K562 (cell line): ENCODE results near the gene CALM3. TPM values are rescaled to one million over a fixed set of nuclear protein-coding genes. Genes with fewer than 3 reads are reported as not detected.

Experiments used
- CBX5 ChIP-seq: IDR thresholded peaks from 2 replicates; pipeline ENCODE4 v1.6.1; 2014; ENCODE audit warnings: low read depth, borderline replicate concordance
- FOS ChIP-seq: IDR thresholded peaks from 3 replicates; pipeline ENCODE4 v1.6.1; 2011; ENCODE audit not compliant: insufficient read length; ENCODE audit errors: extremely low read depth
- JUNB ChIP-seq: fragments of 450-650 bp; formaldehyde crosslinking; conservative IDR thresholded peaks from 2 replicates; pipeline ENCODE4 v1.4.0; 2020; ENCODE audit warnings: mild to moderate bottlenecking
- MED1 ChIP-seq: sonication (generic); formaldehyde crosslinking; IDR thresholded peaks from 2 replicates; pipeline ENCODE4 v1.8.1; 2023; ENCODE audit warnings: missing genetic modification reagents, borderline replicate concordance
- NFE2 ChIP-seq: IDR thresholded peaks from 2 replicates; pipeline ENCODE4 v1.6.1; 2014; ENCODE audit warnings: antibody characterized with exemption, low read depth
- RB1 ChIP-seq: fragments of 450-650 bp; IDR thresholded peaks from 2 replicates; pipeline ENCODE4 v1.6.1; 2017; ENCODE audit warnings: low read depth, mild to moderate bottlenecking
- SRSF3 ChIP-seq: fragments of 200-400 bp; formaldehyde crosslinking; IDR thresholded peaks from 2 replicates; pipeline ENCODE4 v1.6.1; 2016; ENCODE audit warnings: mild to moderate bottlenecking, low read length, moderate library complexity; ENCODE audit not compliant: insufficient read depth
- TAF7 ChIP-seq: fragments of 450-650 bp; IDR thresholded peaks from 2 replicates; pipeline ENCODE4 v1.6.1; 2016; ENCODE audit warnings: missing genetic modification characterization, missing compliant biosample characterization
- U2AF1 ChIP-seq: fragments of 200-400 bp; formaldehyde crosslinking; optimal IDR thresholded peaks from 2 replicates; pipeline ENCODE3; 2017; ENCODE audit warnings: mild to moderate bottlenecking, low read depth, low read length, moderate library complexity
- ZBTB5 ChIP-seq: fragments of 450-650 bp; IDR thresholded peaks from 2 replicates; pipeline ENCODE4 v1.6.1; 2017; ENCODE audit warnings: antibody characterized with exemption
- ZNF12 ChIP-seq: sonication (generic); formaldehyde crosslinking; IDR thresholded peaks from 2 replicates; pipeline ENCODE4 v1.4.0; 2020; ENCODE audit warnings: mild to moderate bottlenecking, missing genetic modification reagents
- ZNF707 ChIP-seq: fragments of 250-450 bp; sonication (Bioruptor Pico); conservative IDR thresholded peaks from 2 replicates; pipeline ENCODE4 v1.8.0; 2022; ENCODE audit warnings: inconsistent platforms, mild to moderate bottlenecking, moderate library complexity
- polyA plus RNA-seq, 8 experiments: library from polyadenylated mRNA; depleted of rRNA in 4 of 8; stranded (reverse) in 5 of 8; unstranded in 3 of 8; fragments of >200 nt; fragmentation: Nextera tagmentation in 2 of 8; fragmentation: Illumina TruSeq in 1 of 8; extraction: Ambion mirVana in 2 of 8; extraction: Trizol in 1 of 8; gene quantifications; 2 replicates each; pipeline versions ENCODE4 v1.2.1 to v1.2.3, GENCODE V29; 2011 to 2014; ENCODE audit warnings: inconsistent platforms in 1 of 8, missing spikeins in 1 of 8
- total RNA-seq, 7 experiments: library from RNA; depleted of rRNA in 6 of 7; stranded (reverse); fragments of >200 nt in 6 of 7; fragmentation: Illumina TruSeq in 2 of 7; extraction: Trizol in 2 of 7; gene quantifications; 2 replicates each; pipeline versions ENCODE4 v1.2.1 to v1.2.3, GENCODE V29; 2011 to 2021; ENCODE audit warnings: low replicate concordance in 1 of 7
- TF ChIP-seq, protein P1 (sequence below): sonication (generic); formaldehyde crosslinking; IDR thresholded peaks from 2 replicates; pipeline ENCODE4 v1.8.1; 2023; ENCODE audit warnings: mild to moderate bottlenecking, missing genetic modification reagents
- TF ChIP-seq, protein P2 (sequence below): fragments of 200-800 bp; sonication (Bioruptor generic); IDR thresholded peaks from 2 replicates; pipeline ENCODE4 v1.6.1; 2016; ENCODE audit warnings: missing genetic modification characterization, missing compliant biosample characterization
- TF ChIP-seq, protein P3 (sequence below): fragments of 250-450 bp; sonication (Bioruptor Pico); IDR thresholded peaks from 2 replicates; pipeline ENCODE4 v1.4.0; 2020; ENCODE audit warnings: mild to moderate bottlenecking

CALM3 gene
- total and polyA plus RNA-seq, 9 of the 15 experiments (the other 6 are each of a cell fraction or from before 2014, with no cell fraction given), result 34.6 to 350 (median 156) TPM

GRCh38 chr19:46600384-46601317 is 479 bp upstream of the CALM3 start (continued):
- TF ChIP-seq ZBTB5 (no peak), ZNF707 (CRISPR knock-in tag) (peak; percentile 72; the same call in 1 of the 2 replicates), JUNB (CRISPR knock-in tag) (no peak), RB1 (peak; percentile 98), TAF7 (tag) (peak; percentile 66; the same call in 1 of the 2 replicates), SRSF3 (no peak), MED1 (no peak), NFE2 (no peak), ZNF12 (CRISPR knock-in tag) (no peak), U2AF1 (peak; percentile 97), CBX5 (no peak), FOS (peak; percentile 71)
- TF ChIP-seq, protein P1, sequence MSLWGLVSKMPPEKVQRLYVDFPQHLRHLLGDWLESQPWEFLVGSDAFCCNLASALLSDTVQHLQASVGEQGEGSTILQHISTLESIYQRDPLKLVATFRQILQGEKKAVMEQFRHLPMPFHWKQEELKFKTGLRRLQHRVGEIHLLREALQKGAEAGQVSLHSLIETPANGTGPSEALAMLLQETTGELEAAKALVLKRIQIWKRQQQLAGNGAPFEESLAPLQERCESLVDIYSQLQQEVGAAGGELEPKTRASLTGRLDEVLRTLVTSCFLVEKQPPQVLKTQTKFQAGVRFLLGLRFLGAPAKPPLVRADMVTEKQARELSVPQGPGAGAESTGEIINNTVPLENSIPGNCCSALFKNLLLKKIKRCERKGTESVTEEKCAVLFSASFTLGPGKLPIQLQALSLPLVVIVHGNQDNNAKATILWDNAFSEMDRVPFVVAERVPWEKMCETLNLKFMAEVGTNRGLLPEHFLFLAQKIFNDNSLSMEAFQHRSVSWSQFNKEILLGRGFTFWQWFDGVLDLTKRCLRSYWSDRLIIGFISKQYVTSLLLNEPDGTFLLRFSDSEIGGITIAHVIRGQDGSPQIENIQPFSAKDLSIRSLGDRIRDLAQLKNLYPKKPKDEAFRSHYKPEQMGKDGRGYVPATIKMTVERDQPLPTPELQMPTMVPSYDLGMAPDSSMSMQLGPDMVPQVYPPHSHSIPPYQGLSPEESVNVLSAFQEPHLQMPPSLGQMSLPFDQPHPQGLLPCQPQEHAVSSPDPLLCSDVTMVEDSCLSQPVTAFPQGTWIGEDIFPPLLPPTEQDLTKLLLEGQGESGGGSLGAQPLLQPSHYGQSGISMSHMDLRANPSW (CRISPR knock-in tag), result no peak
- TF ChIP-seq, protein P2, sequence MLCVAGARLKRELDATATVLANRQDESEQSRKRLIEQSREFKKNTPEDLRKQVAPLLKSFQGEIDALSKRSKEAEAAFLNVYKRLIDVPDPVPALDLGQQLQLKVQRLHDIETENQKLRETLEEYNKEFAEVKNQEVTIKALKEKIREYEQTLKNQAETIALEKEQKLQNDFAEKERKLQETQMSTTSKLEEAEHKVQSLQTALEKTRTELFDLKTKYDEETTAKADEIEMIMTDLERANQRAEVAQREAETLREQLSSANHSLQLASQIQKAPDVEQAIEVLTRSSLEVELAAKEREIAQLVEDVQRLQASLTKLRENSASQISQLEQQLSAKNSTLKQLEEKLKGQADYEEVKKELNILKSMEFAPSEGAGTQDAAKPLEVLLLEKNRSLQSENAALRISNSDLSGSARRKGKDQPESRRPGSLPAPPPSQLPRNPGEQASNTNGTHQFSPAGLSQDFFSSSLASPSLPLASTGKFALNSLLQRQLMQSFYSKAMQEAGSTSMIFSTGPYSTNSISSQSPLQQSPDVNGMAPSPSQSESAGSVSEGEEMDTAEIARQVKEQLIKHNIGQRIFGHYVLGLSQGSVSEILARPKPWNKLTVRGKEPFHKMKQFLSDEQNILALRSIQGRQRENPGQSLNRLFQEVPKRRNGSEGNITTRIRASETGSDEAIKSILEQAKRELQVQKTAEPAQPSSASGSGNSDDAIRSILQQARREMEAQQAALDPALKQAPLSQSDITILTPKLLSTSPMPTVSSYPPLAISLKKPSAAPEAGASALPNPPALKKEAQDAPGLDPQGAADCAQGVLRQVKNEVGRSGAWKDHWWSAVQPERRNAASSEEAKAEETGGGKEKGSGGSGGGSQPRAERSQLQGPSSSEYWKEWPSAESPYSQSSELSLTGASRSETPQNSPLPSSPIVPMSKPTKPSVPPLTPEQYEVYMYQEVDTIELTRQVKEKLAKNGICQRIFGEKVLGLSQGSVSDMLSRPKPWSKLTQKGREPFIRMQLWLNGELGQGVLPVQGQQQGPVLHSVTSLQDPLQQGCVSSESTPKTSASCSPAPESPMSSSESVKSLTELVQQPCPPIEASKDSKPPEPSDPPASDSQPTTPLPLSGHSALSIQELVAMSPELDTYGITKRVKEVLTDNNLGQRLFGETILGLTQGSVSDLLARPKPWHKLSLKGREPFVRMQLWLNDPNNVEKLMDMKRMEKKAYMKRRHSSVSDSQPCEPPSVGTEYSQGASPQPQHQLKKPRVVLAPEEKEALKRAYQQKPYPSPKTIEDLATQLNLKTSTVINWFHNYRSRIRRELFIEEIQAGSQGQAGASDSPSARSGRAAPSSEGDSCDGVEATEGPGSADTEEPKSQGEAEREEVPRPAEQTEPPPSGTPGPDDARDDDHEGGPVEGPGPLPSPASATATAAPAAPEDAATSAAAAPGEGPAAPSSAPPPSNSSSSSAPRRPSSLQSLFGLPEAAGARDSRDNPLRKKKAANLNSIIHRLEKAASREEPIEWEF (CRISPR knock-in tag), result peak; percentile 76; the same call in 1 of the 2 replicates
- TF ChIP-seq, protein P3, sequence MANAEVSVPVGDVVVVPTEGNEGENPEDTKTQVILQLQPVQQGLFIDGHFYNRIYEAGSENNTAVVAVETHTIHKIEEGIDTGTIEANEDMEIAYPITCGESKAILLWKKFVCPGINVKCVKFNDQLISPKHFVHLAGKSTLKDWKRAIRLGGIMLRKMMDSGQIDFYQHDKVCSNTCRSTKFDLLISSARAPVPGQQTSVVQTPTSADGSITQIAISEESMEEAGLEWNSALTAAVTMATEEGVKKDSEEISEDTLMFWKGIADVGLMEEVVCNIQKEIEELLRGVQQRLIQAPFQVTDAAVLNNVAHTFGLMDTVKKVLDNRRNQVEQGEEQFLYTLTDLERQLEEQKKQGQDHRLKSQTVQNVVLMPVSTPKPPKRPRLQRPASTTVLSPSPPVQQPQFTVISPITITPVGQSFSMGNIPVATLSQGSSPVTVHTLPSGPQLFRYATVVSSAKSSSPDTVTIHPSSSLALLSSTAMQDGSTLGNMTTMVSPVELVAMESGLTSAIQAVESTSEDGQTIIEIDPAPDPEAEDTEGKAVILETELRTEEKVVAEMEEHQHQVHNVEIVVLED (CRISPR knock-in tag), result peak; percentile 86
